ENCODE results near the gene ZNF486.

Gene ZNF486

DNA sequence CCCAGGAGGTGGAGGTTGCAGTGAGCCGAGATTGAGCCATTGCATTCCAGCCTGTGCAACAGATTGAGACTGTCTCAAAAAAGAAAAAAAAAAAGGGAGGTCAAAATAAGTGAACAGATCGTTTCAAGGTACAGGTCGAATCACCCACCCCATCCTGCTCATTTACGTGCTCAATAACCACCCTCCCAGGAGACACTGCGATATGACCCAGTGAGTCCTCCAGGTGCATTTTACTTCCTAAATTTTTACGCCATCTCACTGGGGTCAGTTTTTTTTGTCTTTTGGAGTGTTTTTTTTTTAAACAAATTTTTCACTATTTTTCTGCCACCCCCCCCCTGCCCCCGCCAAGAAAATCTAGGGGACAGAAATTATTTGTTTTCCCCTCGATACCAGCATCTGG is 68.1 kb downstream of the ZNF486 start:
- DNase-seq = no peak

GRCh38 chr19:20237773-20238623 is 71.0 kb downstream of the ZNF486 start:
- DNase-seq = peak; percentile 20 to 28

DNA sequence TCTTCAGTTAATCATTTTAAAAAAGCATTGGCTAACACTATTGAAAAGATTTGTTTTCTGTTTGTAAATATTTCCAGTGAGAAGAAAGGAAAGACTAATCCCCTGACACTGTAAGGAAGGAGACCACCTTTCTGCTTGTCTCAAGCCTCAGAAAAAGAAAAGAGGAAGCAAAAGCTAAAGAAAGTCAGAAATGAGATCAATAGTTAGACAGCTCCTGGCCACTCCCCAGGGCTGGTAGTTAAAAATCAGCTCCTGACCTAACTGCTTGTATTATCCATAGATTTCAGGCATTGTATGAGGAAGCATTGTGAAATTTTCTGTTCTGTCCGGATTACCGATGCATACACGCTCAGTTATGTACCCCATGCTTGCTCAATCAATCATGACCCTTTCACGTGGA is 76.6 kb downstream of the ZNF486 start:
- DNase-seq = no peak

DNA sequence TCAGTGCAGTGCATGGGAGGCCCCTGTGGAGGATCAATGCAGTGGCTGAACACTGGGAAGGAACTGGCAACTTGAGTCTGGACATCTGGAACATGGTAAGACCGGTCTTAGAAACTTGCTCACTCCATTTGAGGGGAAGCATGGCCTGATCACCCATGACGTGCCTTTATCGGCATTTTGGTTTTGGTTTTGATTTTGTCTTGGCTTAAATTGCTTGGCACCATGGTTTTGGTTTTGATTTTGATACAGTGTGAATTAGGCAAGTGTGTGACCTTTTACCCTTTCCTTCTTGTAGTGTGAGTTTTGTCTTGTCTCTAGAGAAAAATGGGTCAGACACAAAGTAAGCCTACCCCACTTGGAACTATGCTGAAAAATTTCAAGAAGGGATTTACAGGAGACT is 77.3 kb downstream of the ZNF486 start:
- DNase-seq = no peak

GRCh38 chr19:20245309-20245708 is 78.3 kb downstream of the ZNF486 start:
- DNase-seq = no peak

GRCh38 chr19:20247016-20247683 is 80.1 kb downstream of the ZNF486 start:
- peak; percentile 14 for DNase-seq

GRCh38 chr19:20248258-20248657 is 81.2 kb downstream of the ZNF486 start:
- DNase-seq = peak; percentile 12 to 45

Data from NCI-H187 (cell line).